T-helper 1 cell treated with Interleukin-12 subunit alpha and Interleukin-12 subunit beta and Interleukin-4 antibody, amounts not matched to agents 30 ng/mL and 1 ng/mL, for 36 hours (primary cell): ENCODE results near the gene EPN3. TPM values are rescaled to one million over a fixed set of nuclear protein-coding genes. Genes with fewer than 3 reads are reported as not detected.

Source experiments
- intact Hi-C: fragments of 100-400 bp; cut with micrococcal nuclease; formaldehyde crosslinking; loops from one replicate; pipeline ENCODE4 v1.15.1; 2024
- total RNA-seq: library from RNA; stranded (reverse); gene quantifications from 2 replicates; pipeline ENCODE4 v1.2.3, GENCODE V29; 2022

EPN3 gene
- 0.05 TPM in 1 of 2 replicates, not detected in the other for total RNA-seq

GRCh38 chr17:50532452-50533024 lies at the start of gene EPN3:
Gene EPN3, plus strand, starts transcription at chr17:50532735. Its CDS starts 3,822 bp downstream, at chr17:50536557.
- intact Hi-C loops: no loop called here

GRCh38 chr17:50483266-50483665 lies 49.3 kb upstream of the EPN3 start:
- intact Hi-C loops: loop anchor here (5.0 kb wide), 1 partner anchor 136 kb away; the partner anchor contains the start of gene XYLT2

- intact Hi-C loops: loop anchor here (5.0 kb wide), 1 partner anchor 137 kb away; the partner anchor contains the start of gene XYLT2
Observed at GRCh38 chr17:50484386-50485155, 48.0 kb upstream of the EPN3 start.

GRCh38 chr17:50487213-50488096 lies 45.1 kb upstream of the EPN3 start:
- intact Hi-C loops: no loop called here

GRCh38 chr17:50488880-50489279 lies 43.7 kb upstream of the EPN3 start:
- intact Hi-C loops: no loop called here

GRCh38 chr17:50491505-50491904 lies 41.0 kb upstream of the EPN3 start:
- intact Hi-C loops: no loop called here

GRCh38 chr17:50492214-50492613 lies 40.3 kb upstream of the EPN3 start:
- intact Hi-C loops: no loop called here

GRCh38 chr17:50493744-50494143 lies 38.8 kb upstream of the EPN3 start:
- intact Hi-C loops: no loop called here

- intact Hi-C loops: no loop called here
Observed at GRCh38 chr17:50495217-50495823, 37.2 kb upstream of the EPN3 start.

GRCh38 chr17:50495918-50496317 lies 36.6 kb upstream of the EPN3 start:
- intact Hi-C loops: no loop called here

- intact Hi-C loops: no loop called here
Observed at GRCh38 chr17:50498021-50498874, 34.3 kb upstream of the EPN3 start.

GRCh38 chr17:50499270-50499669 lies 33.3 kb upstream of the EPN3 start:
- intact Hi-C loops: no loop called here

GRCh38 chr17:50499721-50500120 lies 32.8 kb upstream of the EPN3 start:
- intact Hi-C loops: no loop called here

GRCh38 chr17:50501054-50501453 lies 31.5 kb upstream of the EPN3 start:
- intact Hi-C loops: no loop called here

GRCh38 chr17:50502301-50502990 lies 30.1 kb upstream of the EPN3 start:
- intact Hi-C loops: no loop called here

- intact Hi-C loops: no loop called here
Observed at GRCh38 chr17:50505591-50506130, 26.9 kb upstream of the EPN3 start.

- intact Hi-C loops: no loop called here
Observed at GRCh38 chr17:50506298-50506697, 26.2 kb upstream of the EPN3 start.

- intact Hi-C loops: loop anchor here (1.0 kb wide), 1 partner anchor 51 kb away; no protein-coding TSS in a partner anchor
Observed at GRCh38 chr17:50507871-50508572, 24.5 kb upstream of the EPN3 start, which contains the start of gene MYCBPAP. Gene MYCBPAP, plus strand, starts transcription at chr17:50508439. Its CDS starts 236 bp downstream, at chr17:50508675.
